Common myeloid progenitor, CD34-positive (primary cell): ENCODE data around the gene ZNF581.

Experiments used
- CTCF ChIA-PET: fragments of 350-600 bp; sonication (Branson Sonifier 250); formaldehyde crosslinking; loops from one replicate; lab custom pipeline; 2021; ENCODE audit warnings: antibody characterized with exemption; lab: Charles Lee
- POLR2A ChIA-PET: fragments of 350-600 bp; sonication (Branson Sonifier 250); formaldehyde crosslinking; loops from one replicate; lab custom pipeline; 2021; ENCODE audit warnings: antibody characterized with exemption; lab: Charles Lee
- DNase-seq, 3 donors: peaks; one replicate each; pipeline versions ENCODE4 v3.0.0 to v3.0.0-alpha.2; 2013
- H3K27ac ChIP-seq, 2 experiments: 1 replicate in 1 of 2; 2 replicates in 1 of 2; pipeline ENCODE4 v1.7.0; 2013; ENCODE audit warnings: inconsistent platforms in 2 of 2, low read length in 2 of 2, mild to moderate bottlenecking in 2 of 2, low read depth in 1 of 2, moderate library complexity in 1 of 2; ENCODE audit not compliant: severe bottlenecking in 2 of 2, insufficient read depth in 1 of 2, poor library complexity in 1 of 2
- H3K27me3 ChIP-seq, 5 experiments: replicated peaks in 2 of 5; 1 replicate in 3 of 5; 2 replicates in 2 of 5; pipeline versions ENCODE4 v1.6.1 to v1.7.0; 2013; ENCODE audit warnings: low read length in 4 of 5, mild to moderate bottlenecking in 2 of 5, moderate library complexity in 2 of 5, inconsistent platforms in 1 of 5; ENCODE audit not compliant: insufficient read depth in 5 of 5, control insufficient read depth in 4 of 5
- H3K36me3 ChIP-seq, 4 experiments: 1 replicate in 2 of 4; 2 replicates in 2 of 4; pipeline versions ENCODE4 v1.6.1 to v1.7.0; 2013; ENCODE audit warnings: low read length in 3 of 4, control low read depth in 1 of 4, mild to moderate bottlenecking in 1 of 4; ENCODE audit not compliant: control insufficient read depth in 4 of 4, insufficient read depth in 4 of 4
- H3K4me1 ChIP-seq, 4 experiments: 1 replicate in 3 of 4; 2 replicates in 1 of 4; pipeline versions ENCODE4 v1.6.1 to v1.7.1; 2013; ENCODE audit warnings: low read length in 3 of 4, mild to moderate bottlenecking in 3 of 4, control low read depth in 1 of 4, inconsistent platforms in 1 of 4, moderate library complexity in 1 of 4; ENCODE audit not compliant: control insufficient read depth in 4 of 4, insufficient read depth in 4 of 4; ENCODE audit errors: control extremely low read depth in 1 of 4
- H3K4me3 ChIP-seq, 7 experiments: 1 replicate in 4 of 7; 2 replicates in 3 of 7; pipeline versions ENCODE4 v1.5.1 to v1.7.0; 2013; ENCODE audit warnings: mild to moderate bottlenecking in 7 of 7, low read length in 6 of 7, moderate library complexity in 6 of 7, inconsistent platforms in 2 of 7, low read depth in 2 of 7, control low read depth in 1 of 7; ENCODE audit not compliant: insufficient read depth in 4 of 7, control insufficient read depth in 1 of 7; ENCODE audit errors: extremely low read depth in 1 of 7
- H3K9me3 ChIP-seq, 5 experiments: 1 replicate in 4 of 5; 2 replicates in 1 of 5; pipeline versions ENCODE4 v1.6.1 to v1.7.1; 2013; ENCODE audit warnings: low read length in 4 of 5, mild to moderate bottlenecking in 2 of 5, inconsistent platforms in 1 of 5, low read depth in 1 of 5, moderate library complexity in 1 of 5; ENCODE audit not compliant: control insufficient read depth in 4 of 5, insufficient read depth in 2 of 5; ENCODE audit errors: control extremely low read depth in 1 of 5
- WGBS: methylation state at CpG from one replicate; pipeline ENCODE4 v1.1.5; 2013; ENCODE audit not compliant: insufficient coverage; 5-methylcytosine and 5-hydroxymethylcytosine counted together

ZNF581 gene

GRCh38 chr19:55637534-55637933, 5.9 kb upstream of the ZNF581 start:
- no peak overlapping the region for H3K27ac ChIP-seq
- no peak for DNase-seq
- H3K9me3 ChIP-seq, result no peaks in the 10 kb centered on the region
- no peak overlapping the region for H3K4me3 ChIP-seq
- no peaks in the 10 kb centered on the region for H3K27me3 ChIP-seq
- peaks cover 0 to 3% (median 0%) of the 10 kb centered on the region in 4 experiments for H3K36me3 ChIP-seq
- peaks cover 5 to 58% (median 52%) of the 10 kb centered on the region in 4 experiments for H3K4me1 ChIP-seq
- 78% methylated on average over 10 of the region's 11 CpGs for WGBS
- ChIA-PET POLR2A (interaction anchor here (1.2 to 1.5 kb wide), 2 partner anchors 10 to 15 kb away, joined by 3 to 4 read pairs; partner anchors contain the start of gene CCDC106), CTCF (interaction anchor here (0.5 to 12.5 kb wide), 10 partner anchors 9 to 171 kb away, joined by 3 to 128 read pairs (median 4); partner anchors contain the start of genes CCDC106, FIZ1, U2AF2 and ZNF581)

- Histone ChIP-seq H3K36me3 (peaks cover 0 to 3% (median 0%) of the 10 kb centered on the region in 4 experiments), H3K4me3 (no peak overlapping the region), H3K9me3 (no peaks in the 10 kb centered on the region), H3K27ac (no peak overlapping the region), H3K4me1 (peaks cover 5 to 62% (median 59%) of the 10 kb centered on the region in 4 experiments), H3K27me3 (no peaks in the 10 kb centered on the region)
- WGBS, result 79% methylated on average over 3 of the region's 6 CpGs
- CTCF ChIA-PET, result interaction anchor here (0.9 to 12.5 kb wide), 5 partner anchors 7 to 40 kb away, joined by 3 to 128 read pairs (median 5); partner anchors contain the start of genes CCDC106, FIZ1, ZNF581 and ZNF784
- peak; percentile 83 to 87 (median 86) for DNase-seq
- POLR2A ChIA-PET, result interaction anchor here (0.6 to 1.5 kb wide), 2 partner anchors 9 to 14 kb away, joined by 3 read pairs; partner anchors contain the start of gene CCDC106
Measured at GRCh38 chr19:55638864-55639359, 4.5 kb upstream of the ZNF581 start.

GRCh38 chr19:55640043-55640576, 3.3 kb upstream of the ZNF581 start:
- Histone ChIP-seq H3K4me1 (peaks cover 5 to 66% (median 61%) of the 10 kb centered on the region in 4 experiments), H3K4me3 (peak overlapping the region in 6 of 7 experiments; percentile 17 to 96 (median 80)), H3K27me3 (no peaks in the 10 kb centered on the region), H3K9me3 (no peaks in the 10 kb centered on the region), H3K27ac (peak overlapping the region in 1 of 2 experiments; percentile 74), H3K36me3 (peaks cover 0 to 8% (median 7%) of the 10 kb centered on the region in 4 experiments)
- ChIA-PET POLR2A (interaction anchor here (1.1 kb wide), 1 partner anchor 14 kb away, joined by 4 read pairs; the partner anchor contains the start of gene U2AF2), CTCF (interaction anchor here (1.0 to 12.5 kb wide), 3 partner anchors 6 to 13 kb away, joined by 4 to 128 read pairs (median 5); partner anchors contain the start of genes CCDC106 and ZNF581)
- DNase-seq, result peak; percentile 85 to 91 (median 89)
- WGBS, result 27% methylated on average over 34 of the region's 38 CpGs

GRCh38 chr19:55640577-55641425, 2.6 kb upstream of the ZNF581 start, which contains the start of gene ZNF580:
ZNF580 (plus strand) TSS chr19:55641002; CDS start chr19:55642509, 1,507 bp downstream.
- Histone ChIP-seq H3K4me3 (peak within 1 kb of the TSS; percentile 52 to 96 (median 76)), H3K9me3 (no peaks in the 10 kb centered on the region), H3K36me3 (peaks cover 0 to 15% (median 12%) of the 10 kb centered on the region in 4 experiments), H3K27me3 (no peaks in the 10 kb centered on the region), H3K4me1 (peaks cover 5 to 61% (median 54%) of the 10 kb centered on the region in 4 experiments), H3K27ac (peak within 1 kb of the TSS in 1 of 2 experiments; percentile 74)
- ChIA-PET POLR2A (interaction anchor here (1.1 kb wide), 1 partner anchor 14 kb away, joined by 4 read pairs; the partner anchor contains the start of gene U2AF2), CTCF (interaction anchor here (1.0 to 1.1 kb wide), 2 partner anchors 9 to 14 kb away, joined by 4 to 5 read pairs; no protein-coding TSS in a partner anchor)
- DNase-seq, result peak in 2 of 3 donors; percentile 52 to 60
- under 1% methylated on average over 68 of the region's 89 CpGs for WGBS

- Histone ChIP-seq H3K27me3 (no peaks in the 10 kb centered on the region), H3K36me3 (peaks cover 0 to 15% (median 12%) of the 10 kb centered on the region in 4 experiments), H3K4me3 (peak overlapping the region; percentile 52 to 96 (median 76)), H3K9me3 (no peaks in the 10 kb centered on the region), H3K4me1 (peaks cover 5 to 53% (median 47%) of the 10 kb centered on the region in 4 experiments), H3K27ac (peak overlapping the region in 1 of 2 experiments; percentile 74)
- DNase-seq, result peak in 2 of 3 donors; percentile 33 to 51
- POLR2A ChIA-PET, result interaction anchor here (1.0 kb wide), 1 partner anchor 13 kb away, joined by 4 read pairs; the partner anchor contains the start of gene U2AF2
- CTCF ChIA-PET, result interaction anchor here (1.0 to 9.2 kb wide), 3 partner anchors 7 to 21 kb away, joined by 3 to 128 read pairs (median 3); partner anchors contain the start of gene ZNF784
- WGBS, result 0% methylated on average over 24 of the region's 25 CpGs
Measured at GRCh38 chr19:55641426-55642152, 1.9 kb upstream of the ZNF581 start.
